ENCODE measurements around the gene KIF26A. TPM values are rescaled to one million over a fixed set of nuclear protein-coding genes. Genes with fewer than 3 reads are reported as not detected.

Gene KIF26A
- total RNA-seq, 1 experiment from 2014 or later: not detected

GRCh38 chr14:104164041-104164440 lies 25.7 kb downstream of the KIF26A start:
- no peak for DNase-seq (ENCODE audit: low read depth)
- in situ Hi-C loops (cut with HindIII; ENCODE audit: low pct_unique_long_range_greater_than_20kb, low sequenced_read_pairs): no loop called here

GRCh38 chr14:104164512-104164911 lies 26.1 kb downstream of the KIF26A start:
- no peak for DNase-seq (ENCODE audit: low read depth)
- in situ Hi-C loops (cut with HindIII; ENCODE audit: low pct_unique_long_range_greater_than_20kb, low sequenced_read_pairs): no loop called here

- peak; percentile 4 for DNase-seq (ENCODE audit: low read depth)
- in situ Hi-C loops (cut with HindIII; ENCODE audit: low pct_unique_long_range_greater_than_20kb, low sequenced_read_pairs): no loop called here
These were observed 28.3 kb downstream of the KIF26A start for GRCh38 chr14:104166698-104167097.

- in situ Hi-C loops (cut with HindIII; ENCODE audit: low pct_unique_long_range_greater_than_20kb, low sequenced_read_pairs): no loop called here
- no peak for DNase-seq (ENCODE audit: low read depth)
These were observed 30.2 kb downstream of the KIF26A start for GRCh38 chr14:104168603-104169002.

- in situ Hi-C loops (cut with HindIII; ENCODE audit: low pct_unique_long_range_greater_than_20kb, low sequenced_read_pairs): no loop called here
- DNase-seq (ENCODE audit: low read depth): no peak
These were observed 30.8 kb downstream of the KIF26A start for GRCh38 chr14:104169005-104169698.

GRCh38 chr14:104169699-104170479 lies 31.5 kb downstream of the KIF26A start:
- DNase-seq (ENCODE audit: low read depth): no peak
- in situ Hi-C loops (cut with HindIII; ENCODE audit: low pct_unique_long_range_greater_than_20kb, low sequenced_read_pairs): no loop called here

GRCh38 chr14:104171029-104171697 lies 32.8 kb downstream of the KIF26A start:
- in situ Hi-C loops (cut with HindIII; ENCODE audit: low pct_unique_long_range_greater_than_20kb, low sequenced_read_pairs): no loop called here
- DNase-seq (ENCODE audit: low read depth): no peak

- no peak for DNase-seq (ENCODE audit: low read depth)
- in situ Hi-C loops (cut with HindIII; ENCODE audit: low pct_unique_long_range_greater_than_20kb, low sequenced_read_pairs): no loop called here
These were observed 33.5 kb downstream of the KIF26A start for GRCh38 chr14:104171895-104172294.

- DNase-seq (ENCODE audit: low read depth): no peak
- in situ Hi-C loops (cut with HindIII; ENCODE audit: low pct_unique_long_range_greater_than_20kb, low sequenced_read_pairs): no loop called here
These were observed 34.0 kb downstream of the KIF26A start for GRCh38 chr14:104172349-104172748.

GRCh38 chr14:104172880-104173279 lies 34.5 kb downstream of the KIF26A start:
- in situ Hi-C loops (cut with HindIII; ENCODE audit: low pct_unique_long_range_greater_than_20kb, low sequenced_read_pairs): no loop called here

GRCh38 chr14:104174051-104174450 lies 35.7 kb downstream of the KIF26A start:
- no peak for DNase-seq (ENCODE audit: low read depth)
- in situ Hi-C loops (cut with HindIII; ENCODE audit: low pct_unique_long_range_greater_than_20kb, low sequenced_read_pairs): no loop called here

More at GRCh38 chr14:104172880-104173279, 34.5 kb downstream of the KIF26A start:
- no peak for DNase-seq (ENCODE audit: low read depth)

GRCh38 chr14:104175041-104175440 lies 36.7 kb downstream of the KIF26A start:
- in situ Hi-C loops (cut with HindIII; ENCODE audit: low pct_unique_long_range_greater_than_20kb, low sequenced_read_pairs): no loop called here
- no peak for DNase-seq (ENCODE audit: low read depth)

GRCh38 chr14:104175811-104176210 lies 37.4 kb downstream of the KIF26A start:
- no peak for DNase-seq (ENCODE audit: low read depth)
- in situ Hi-C loops (cut with HindIII; ENCODE audit: low pct_unique_long_range_greater_than_20kb, low sequenced_read_pairs): no loop called here

GRCh38 chr14:104176611-104177010 lies 38.2 kb downstream of the KIF26A start:
- in situ Hi-C loops (cut with HindIII; ENCODE audit: low pct_unique_long_range_greater_than_20kb, low sequenced_read_pairs): no loop called here
- no peak for DNase-seq (ENCODE audit: low read depth)

GRCh38 chr14:104177411-104177810 lies 39.0 kb downstream of the KIF26A start:
- in situ Hi-C loops (cut with HindIII; ENCODE audit: low pct_unique_long_range_greater_than_20kb, low sequenced_read_pairs): no loop called here

GRCh38 chr14:104178279-104178678 lies 39.9 kb downstream of the KIF26A start:
- in situ Hi-C loops (cut with HindIII; ENCODE audit: low pct_unique_long_range_greater_than_20kb, low sequenced_read_pairs): no loop called here
- no peak for DNase-seq (ENCODE audit: low read depth)

More at GRCh38 chr14:104177411-104177810, 39.0 kb downstream of the KIF26A start:
- no peak for DNase-seq (ENCODE audit: low read depth)

GRCh38 chr14:104179126-104179525 lies 40.7 kb downstream of the KIF26A start:
- no peak for DNase-seq (ENCODE audit: low read depth)
- in situ Hi-C loops (cut with HindIII; ENCODE audit: low pct_unique_long_range_greater_than_20kb, low sequenced_read_pairs): no loop called here

GRCh38 chr14:104179564-104180129 lies 41.3 kb downstream of the KIF26A start:
- no peak for DNase-seq (ENCODE audit: low read depth)
- in situ Hi-C loops (cut with HindIII; ENCODE audit: low pct_unique_long_range_greater_than_20kb, low sequenced_read_pairs): no loop called here

Measured in Caki2 (cell line).